Germinal center (tissue), 1 donor: Measurements from ENCODE around the gene FCRLA.
"Not testable (repeated sequence)": the region's sequence is repeated elsewhere in the genome, so short reads cannot be mapped to it uniquely, and the experiment has no call there.

Experiments used
- DNase-seq: peaks from one replicate; pipeline ENCODE4 v3.0.0; 2012; ENCODE audit warnings: mixed read lengths, low spot score

FCRLA gene

GRCh38 chr1:161706482-161707347 lies at the start of gene FCRLA:
TSS of gene FCRLA (plus strand) at chr1:161707229. CDS start at chr1:161707265, 36 bp downstream.
- peak; percentile 53 for DNase-seq

- not testable (repeated sequence) for DNase-seq
These were observed 48.5 kb upstream of the FCRLA start for GRCh38 chr1:161658524-161658923.

- DNase-seq, result not testable (repeated sequence)
These were observed 45.2 kb upstream of the FCRLA start for GRCh38 chr1:161661660-161662311.

- not testable (repeated sequence) for DNase-seq
These were observed 44.2 kb upstream of the FCRLA start, which contains the start of gene FCGR2B for GRCh38 chr1:161662684-161663339. TSS of gene FCGR2B (plus strand) at chr1:161663143. CDS start at chr1:161663242, 99 bp downstream.

- not testable (repeated sequence) for DNase-seq
These were observed 43.5 kb upstream of the FCRLA start for GRCh38 chr1:161663569-161663968.

GRCh38 chr1:161664689-161665088 lies 42.3 kb upstream of the FCRLA start:
- not testable (repeated sequence) for DNase-seq

GRCh38 chr1:161671045-161672020 lies 35.7 kb upstream of the FCRLA start:
- DNase-seq, result not testable (repeated sequence)

- DNase-seq, result not testable (repeated sequence)
These were observed 33.6 kb upstream of the FCRLA start for GRCh38 chr1:161673437-161673836.

- DNase-seq, result not testable (repeated sequence)
These were observed 32.6 kb upstream of the FCRLA start for GRCh38 chr1:161674447-161674846.

GRCh38 chr1:161674908-161675307 lies 32.1 kb upstream of the FCRLA start:
- not testable (repeated sequence) for DNase-seq

- no peak for DNase-seq
These were observed 30.6 kb upstream of the FCRLA start for GRCh38 chr1:161676441-161676840.

GRCh38 chr1:161676958-161677689 lies 29.9 kb upstream of the FCRLA start:
- DNase-seq, result no peak

- no peak for DNase-seq
These were observed 28.5 kb upstream of the FCRLA start for GRCh38 chr1:161678500-161678899.

GRCh38 chr1:161681879-161682278 lies 25.1 kb upstream of the FCRLA start:
- no peak for DNase-seq

GRCh38 chr1:161688946-161689345 lies 18.1 kb upstream of the FCRLA start:
- DNase-seq, result no peak

- DNase-seq, result no peak
These were observed 15.2 kb upstream of the FCRLA start for GRCh38 chr1:161691846-161692245.

- not testable (repeated sequence) for DNase-seq
These were observed 13.9 kb upstream of the FCRLA start for GRCh38 chr1:161693020-161693712.

- DNase-seq, result not testable (repeated sequence)
These were observed 8.7 kb upstream of the FCRLA start for GRCh38 chr1:161698302-161698701.

GRCh38 chr1:161702250-161702649 lies 4.8 kb upstream of the FCRLA start:
- no peak for DNase-seq

GRCh38 chr1:161705537-161705936 lies 1.5 kb upstream of the FCRLA start:
- DNase-seq, result peak; percentile 75
